Peyer's patch (tissue), 4 donors: Measurements from ENCODE around the gene BPTF.

ENCODE experiments used
- POLR2A ChIP-seq, 2 donors: fragments of 450-650 bp; IDR thresholded peaks; one replicate each; pipeline ENCODE4 v1.5.1; 2017; ENCODE audit warnings: antibody characterized with exemption in 2 of 2, mild to moderate bottlenecking in 2 of 2, moderate library complexity in 2 of 2
- TF ChIP-seq, protein P1 (sequence below), 6 experiments: fragments of 450-650 bp in 4 of 6; fragments of 200-600 bp in 2 of 6; sonication (generic) in 1 of 6; IDR thresholded peaks; one replicate each; pipeline ENCODE4 v1.5.1; 2017 to 2019; ENCODE audit warnings: antibody characterized with exemption in 6 of 6, mild to moderate bottlenecking in 3 of 6, moderate library complexity in 1 of 6

DNA sequence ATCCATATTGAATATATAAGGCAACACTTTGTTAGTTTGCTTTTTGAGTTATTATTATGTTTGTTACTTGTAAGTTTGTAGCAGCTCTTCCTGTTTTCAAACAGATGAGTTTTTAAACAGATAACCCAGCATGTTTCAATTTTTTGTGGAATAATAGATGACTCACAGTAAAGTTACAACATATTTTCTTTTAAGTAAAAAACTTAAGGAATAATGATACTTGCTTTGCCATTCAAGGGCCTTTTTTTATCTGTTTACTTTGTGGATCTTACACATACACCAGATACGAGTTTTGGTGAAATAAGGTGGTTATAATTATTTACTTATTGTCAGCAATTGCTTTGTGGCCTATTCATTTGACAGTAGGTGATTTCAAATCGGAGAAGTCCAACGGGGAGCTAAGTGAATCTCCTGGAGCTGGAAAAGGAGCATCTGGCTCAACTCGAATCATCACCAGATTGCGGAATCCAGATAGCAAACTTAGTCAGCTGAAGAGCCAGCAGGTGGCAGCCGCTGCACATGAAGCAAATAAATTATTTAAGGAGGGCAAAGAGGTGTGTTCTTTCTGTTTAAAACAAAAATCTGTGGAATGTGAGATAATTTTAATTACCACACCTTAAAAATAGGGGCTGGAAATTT, 66.3 kb downstream of the BPTF start:
- TF ChIP-seq, protein P1, sequence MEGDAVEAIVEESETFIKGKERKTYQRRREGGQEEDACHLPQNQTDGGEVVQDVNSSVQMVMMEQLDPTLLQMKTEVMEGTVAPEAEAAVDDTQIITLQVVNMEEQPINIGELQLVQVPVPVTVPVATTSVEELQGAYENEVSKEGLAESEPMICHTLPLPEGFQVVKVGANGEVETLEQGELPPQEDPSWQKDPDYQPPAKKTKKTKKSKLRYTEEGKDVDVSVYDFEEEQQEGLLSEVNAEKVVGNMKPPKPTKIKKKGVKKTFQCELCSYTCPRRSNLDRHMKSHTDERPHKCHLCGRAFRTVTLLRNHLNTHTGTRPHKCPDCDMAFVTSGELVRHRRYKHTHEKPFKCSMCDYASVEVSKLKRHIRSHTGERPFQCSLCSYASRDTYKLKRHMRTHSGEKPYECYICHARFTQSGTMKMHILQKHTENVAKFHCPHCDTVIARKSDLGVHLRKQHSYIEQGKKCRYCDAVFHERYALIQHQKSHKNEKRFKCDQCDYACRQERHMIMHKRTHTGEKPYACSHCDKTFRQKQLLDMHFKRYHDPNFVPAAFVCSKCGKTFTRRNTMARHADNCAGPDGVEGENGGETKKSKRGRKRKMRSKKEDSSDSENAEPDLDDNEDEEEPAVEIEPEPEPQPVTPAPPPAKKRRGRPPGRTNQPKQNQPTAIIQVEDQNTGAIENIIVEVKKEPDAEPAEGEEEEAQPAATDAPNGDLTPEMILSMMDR (IDR thresholded peaks at IDR 0.05), result peak in 1 of 6 experiments; percentile 23
- no peak for TF ChIP-seq POLR2A (IDR thresholded peaks at IDR 0.05)
